ENCODE measurements around the gene GLG1.
A peak's percentile ranks its signal among the peaks of the same experiment; 100 is the strongest.

Gene GLG1

DNA sequence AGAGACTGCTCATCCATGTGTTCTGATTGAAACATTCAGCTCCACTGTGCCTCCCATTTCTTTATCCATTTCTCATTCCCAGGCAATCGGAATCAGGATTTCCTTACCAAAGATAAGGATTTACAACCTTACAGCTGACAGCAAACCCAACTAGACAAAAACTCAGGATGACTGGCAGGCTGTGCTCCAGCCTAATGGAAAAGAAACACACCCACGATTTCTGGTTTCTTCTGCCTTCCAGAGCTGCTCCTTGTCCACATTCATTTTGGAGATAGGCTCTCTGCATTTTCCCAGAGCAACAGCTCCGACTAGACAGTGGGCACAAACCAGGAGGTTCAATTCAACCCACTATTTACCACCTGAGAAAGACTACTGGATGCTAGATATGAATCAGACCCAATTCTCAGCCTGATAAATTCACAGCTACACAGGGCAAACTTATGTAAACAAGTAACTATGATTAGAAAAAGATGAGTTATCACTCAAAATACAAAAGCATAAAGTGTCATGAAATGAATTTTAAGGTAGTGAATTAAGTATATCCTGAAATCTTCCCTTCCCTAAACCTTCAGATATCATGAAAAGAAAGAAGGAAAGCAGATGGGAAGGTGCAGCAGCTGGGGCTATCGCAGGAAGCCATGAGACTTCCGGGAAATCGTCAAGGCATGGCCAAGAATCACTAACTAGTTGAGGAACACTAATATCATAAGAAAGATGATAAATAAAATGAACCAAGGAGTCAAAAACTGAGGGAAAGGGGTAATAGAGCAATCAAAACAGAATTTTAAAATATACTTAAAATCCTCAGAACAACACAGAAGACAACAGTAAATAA lies 140.8 kb downstream of the GLG1 start:
- Histone ChIP-seq H3K9me3 (ENCODE audit: low read length) (no peaks in the 10 kb centered on the region), H3K4me3 (ENCODE audit: low read depth in 1 of 2, low read length in 2 of 2) (no peak overlapping the region), H3K27me3 (ENCODE audit: control insufficient read depth in 1 of 2, insufficient read depth in 2 of 2, low read length in 2 of 2) (no peaks in the 10 kb centered on the region), H3K36me3 (ENCODE audit: insufficient read depth, low read length) (peaks cover 75% of the 10 kb centered on the region), H3K4me1 (ENCODE audit: insufficient read depth, low read length) (peaks cover 15% of the 10 kb centered on the region), H3K27ac (ENCODE audit: low read depth, low read length) (no peak overlapping the region), H3K9ac (ENCODE audit: low read length) (no peak overlapping the region)

DNA sequence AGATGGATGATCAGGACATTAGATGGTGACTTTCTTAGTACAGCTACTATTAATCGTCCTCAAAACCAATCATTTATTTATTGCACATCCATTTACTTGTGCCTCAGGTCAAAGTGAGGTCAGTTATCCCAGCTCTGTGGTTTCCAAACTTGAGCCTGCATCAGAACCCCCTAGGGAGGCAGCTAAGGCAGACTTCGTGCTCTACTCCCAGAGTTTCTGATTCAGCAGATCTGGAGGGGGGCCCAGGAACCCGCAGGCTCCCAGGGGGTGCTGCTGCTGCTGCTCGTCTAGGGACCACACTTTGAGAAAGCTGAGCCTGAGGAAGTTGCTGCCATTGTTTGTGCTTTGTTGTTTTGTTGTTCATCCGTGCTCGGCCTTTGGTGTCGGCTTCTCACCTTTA lies 141.6 kb downstream of the GLG1 start:
- Histone ChIP-seq H3K4me1 (ENCODE audit: insufficient read depth, low read length) (peaks cover 15% of the 10 kb centered on the region), H3K4me3 (ENCODE audit: low read depth in 1 of 2, low read length in 2 of 2) (no peak overlapping the region), H3K9ac (ENCODE audit: low read length) (no peak overlapping the region), H3K27me3 (ENCODE audit: control insufficient read depth in 1 of 2, insufficient read depth in 2 of 2, low read length in 2 of 2) (no peaks in the 10 kb centered on the region), H3K36me3 (ENCODE audit: insufficient read depth, low read length) (peaks cover 78% of the 10 kb centered on the region), H3K27ac (ENCODE audit: low read depth, low read length) (no peak overlapping the region), H3K9me3 (ENCODE audit: low read length) (no peaks in the 10 kb centered on the region)

DNA sequence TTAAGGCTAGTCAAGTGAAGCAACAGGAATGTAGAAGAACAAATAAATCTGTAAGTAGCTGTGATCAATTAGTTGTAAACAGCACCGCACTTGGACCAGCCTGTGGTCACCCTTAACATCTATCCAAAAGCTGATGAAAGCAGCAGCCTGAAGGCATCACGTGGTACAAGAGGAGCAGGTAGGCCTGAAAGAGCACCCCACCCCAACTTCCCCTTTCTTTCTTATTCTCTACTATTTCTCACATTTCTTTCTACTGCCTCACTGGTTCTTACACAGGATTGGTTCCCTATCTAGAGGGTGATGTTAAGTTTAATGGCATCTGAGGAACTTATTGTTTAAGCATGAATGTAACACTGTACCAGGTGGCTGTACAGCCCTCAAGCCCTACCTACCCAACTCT lies 143.0 kb downstream of the GLG1 start:
- Histone ChIP-seq H3K27me3 (ENCODE audit: control insufficient read depth in 1 of 2, insufficient read depth in 2 of 2, low read length in 2 of 2) (no peaks in the 10 kb centered on the region), H3K9ac (ENCODE audit: low read length) (no peak overlapping the region), H3K4me1 (ENCODE audit: insufficient read depth, low read length) (peaks cover 15% of the 10 kb centered on the region), H3K36me3 (ENCODE audit: insufficient read depth, low read length) (peaks cover 70% of the 10 kb centered on the region), H3K27ac (ENCODE audit: low read depth, low read length) (no peak overlapping the region), H3K4me3 (ENCODE audit: low read depth in 1 of 2, low read length in 2 of 2) (no peak overlapping the region), H3K9me3 (ENCODE audit: low read length) (no peaks in the 10 kb centered on the region)

DNA sequence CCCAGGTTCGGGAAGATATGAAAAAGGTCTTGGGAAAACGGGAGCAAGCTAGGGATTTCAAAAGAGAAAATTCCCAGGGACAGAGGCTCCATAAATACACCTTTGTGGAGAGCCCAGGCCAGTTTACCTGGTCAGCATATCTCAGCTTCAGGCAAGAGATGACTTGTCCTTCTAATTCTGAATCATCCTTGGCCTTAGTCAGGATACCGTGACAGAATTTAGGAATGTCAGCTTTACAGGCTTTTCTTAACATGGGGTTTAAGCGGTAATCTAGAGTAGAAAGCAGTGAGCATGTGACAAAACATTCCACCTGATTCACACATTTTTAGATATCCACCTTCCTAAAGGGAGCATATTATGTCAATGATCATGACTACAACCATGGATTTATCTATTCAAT lies 144.6 kb downstream of the GLG1 start:
- H3K27me3 ChIP-seq (ENCODE audit: control insufficient read depth in 1 of 2, insufficient read depth in 2 of 2, low read length in 2 of 2): no peaks in the 10 kb centered on the region
- H3K9me3 ChIP-seq (ENCODE audit: low read length): no peaks in the 10 kb centered on the region
- H3K9ac ChIP-seq (ENCODE audit: low read length): no peak overlapping the region
- no peak overlapping the region for H3K4me3 ChIP-seq (ENCODE audit: low read depth in 1 of 2, low read length in 2 of 2)
- H3K36me3 ChIP-seq (ENCODE audit: insufficient read depth, low read length): peaks cover 72% of the 10 kb centered on the region
- H3K4me1 ChIP-seq (ENCODE audit: insufficient read depth, low read length): peaks cover 15% of the 10 kb centered on the region
- H3K27ac ChIP-seq (ENCODE audit: low read depth, low read length): peak overlapping the region; percentile 30

DNA sequence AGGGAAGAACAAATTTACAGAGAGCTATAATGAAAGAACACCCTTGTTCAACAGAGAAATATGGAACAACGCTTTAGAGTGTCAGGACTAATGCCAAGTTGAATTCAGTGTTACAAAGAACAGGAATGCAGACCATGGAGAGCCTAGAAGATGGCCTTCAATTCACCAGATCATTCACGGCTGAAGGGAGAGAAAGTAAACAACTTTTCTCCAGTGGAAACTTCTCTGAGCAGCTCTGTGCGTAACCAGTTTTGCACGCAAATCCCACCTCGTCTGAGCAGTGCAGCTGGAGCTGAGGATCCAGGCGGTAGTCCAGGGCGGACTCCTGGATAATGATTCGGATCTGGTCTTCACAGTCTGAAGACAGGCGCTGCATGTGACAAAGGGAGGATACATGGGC lies 145.1 kb downstream of the GLG1 start:
- Histone ChIP-seq H3K4me3 (ENCODE audit: low read depth in 1 of 2, low read length in 2 of 2) (no peak overlapping the region), H3K27me3 (ENCODE audit: control insufficient read depth in 1 of 2, insufficient read depth in 2 of 2, low read length in 2 of 2) (no peaks in the 10 kb centered on the region), H3K9me3 (ENCODE audit: low read length) (no peaks in the 10 kb centered on the region), H3K27ac (ENCODE audit: low read depth, low read length) (no peak overlapping the region), H3K36me3 (ENCODE audit: insufficient read depth, low read length) (peaks cover 68% of the 10 kb centered on the region), H3K4me1 (ENCODE audit: insufficient read depth, low read length) (peaks cover 15% of the 10 kb centered on the region), H3K9ac (ENCODE audit: low read length) (no peak overlapping the region)

DNA sequence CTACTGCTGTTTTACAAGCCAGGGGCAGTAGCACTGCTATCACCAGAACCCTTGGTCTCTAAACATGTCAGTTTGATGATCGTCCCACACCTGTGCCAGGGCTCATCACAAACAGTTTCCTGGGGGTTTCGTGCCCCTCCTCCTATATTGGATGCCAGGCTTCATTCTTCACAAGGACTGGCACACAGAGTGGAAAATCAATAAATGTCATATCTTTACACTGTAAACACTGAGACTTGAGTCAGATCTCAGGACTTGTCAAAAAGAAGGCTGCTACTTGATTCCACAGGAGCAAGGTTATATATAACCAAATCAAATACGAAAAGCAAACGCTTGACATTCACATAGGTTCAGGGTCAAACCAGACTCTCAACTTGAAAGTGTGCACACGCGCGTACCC lies 146.4 kb downstream of the GLG1 start:
- Histone ChIP-seq H3K4me1 (ENCODE audit: insufficient read depth, low read length) (peaks cover 15% of the 10 kb centered on the region), H3K27ac (ENCODE audit: low read depth, low read length) (no peak overlapping the region), H3K4me3 (ENCODE audit: low read depth in 1 of 2, low read length in 2 of 2) (no peak overlapping the region), H3K9me3 (ENCODE audit: low read length) (no peaks in the 10 kb centered on the region), H3K27me3 (ENCODE audit: control insufficient read depth in 1 of 2, insufficient read depth in 2 of 2, low read length in 2 of 2) (no peaks in the 10 kb centered on the region), H3K36me3 (ENCODE audit: insufficient read depth, low read length) (peaks cover 68% of the 10 kb centered on the region), H3K9ac (ENCODE audit: low read length) (no peak overlapping the region)

DNA sequence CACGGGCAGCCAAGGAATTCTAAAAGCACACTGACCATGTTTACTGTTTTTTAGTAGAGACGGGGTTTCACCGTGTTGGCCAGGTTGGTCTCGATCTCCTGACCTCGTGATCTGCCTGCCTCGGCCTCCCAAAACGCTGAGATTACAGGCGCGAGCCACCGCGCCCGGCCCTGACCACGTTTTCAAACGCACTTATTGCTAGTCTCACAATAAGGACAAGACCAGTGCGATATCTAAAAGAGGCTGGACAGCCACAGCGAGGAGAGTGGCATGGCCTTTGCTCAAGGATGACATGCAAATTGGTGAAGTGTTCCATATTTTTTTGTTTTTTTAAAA lies 150.7 kb downstream of the GLG1 start:
- Histone ChIP-seq H3K4me1 (ENCODE audit: insufficient read depth, low read length) (no peaks in the 10 kb centered on the region), H3K27me3 (ENCODE audit: control insufficient read depth in 1 of 2, insufficient read depth in 2 of 2, low read length in 2 of 2) (no peaks in the 10 kb centered on the region), H3K36me3 (ENCODE audit: insufficient read depth, low read length) (peaks cover 62% of the 10 kb centered on the region), H3K27ac (ENCODE audit: low read depth, low read length) (no peak overlapping the region), H3K9ac (ENCODE audit: low read length) (no peak overlapping the region), H3K4me3 (ENCODE audit: low read depth in 1 of 2, low read length in 2 of 2) (no peak overlapping the region), H3K9me3 (ENCODE audit: low read length) (no peaks in the 10 kb centered on the region)

DNA sequence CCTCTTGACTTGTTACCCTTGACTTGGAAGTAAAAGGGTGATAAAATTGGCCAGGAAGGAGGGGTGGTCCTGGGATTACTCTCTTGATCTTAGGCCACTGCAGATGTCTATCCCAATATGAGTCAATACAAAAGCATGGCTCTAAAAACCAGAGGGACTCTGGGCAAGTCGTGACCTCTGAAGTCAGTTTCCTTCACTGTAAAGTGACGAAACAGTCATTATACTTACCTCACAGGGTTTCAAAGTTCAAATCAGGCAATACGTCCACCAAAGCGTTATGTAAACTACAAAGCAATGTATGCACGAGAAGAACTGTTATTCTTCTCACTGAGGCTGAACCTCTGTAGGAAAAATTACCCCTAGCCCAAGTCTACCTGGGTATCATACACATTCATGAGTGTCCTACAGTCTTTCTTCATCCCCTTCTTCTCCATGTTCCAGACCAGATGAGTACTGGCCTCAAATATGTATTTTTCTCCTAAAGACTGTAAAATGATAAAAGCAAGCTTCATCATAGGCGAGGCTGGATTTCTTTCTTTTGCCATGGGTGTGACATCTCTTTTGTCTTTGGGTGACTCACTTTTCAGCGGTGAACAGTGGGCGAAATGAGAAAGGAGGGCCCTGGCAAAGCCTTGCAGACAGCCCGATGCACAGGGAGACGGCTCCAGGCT lies 151.2 kb downstream of the GLG1 start:
- H3K4me1 ChIP-seq (ENCODE audit: insufficient read depth, low read length): no peaks in the 10 kb centered on the region
- no peak overlapping the region for H3K9ac ChIP-seq (ENCODE audit: low read length)
- H3K4me3 ChIP-seq (ENCODE audit: low read depth in 1 of 2, low read length in 2 of 2): no peak overlapping the region
- no peak overlapping the region for H3K27ac ChIP-seq (ENCODE audit: low read depth, low read length)
- H3K27me3 ChIP-seq (ENCODE audit: control insufficient read depth in 1 of 2, insufficient read depth in 2 of 2, low read length in 2 of 2): no peaks in the 10 kb centered on the region
- H3K36me3 ChIP-seq (ENCODE audit: insufficient read depth, low read length): peaks cover 61% of the 10 kb centered on the region
- H3K9me3 ChIP-seq (ENCODE audit: low read length): no peaks in the 10 kb centered on the region

DNA sequence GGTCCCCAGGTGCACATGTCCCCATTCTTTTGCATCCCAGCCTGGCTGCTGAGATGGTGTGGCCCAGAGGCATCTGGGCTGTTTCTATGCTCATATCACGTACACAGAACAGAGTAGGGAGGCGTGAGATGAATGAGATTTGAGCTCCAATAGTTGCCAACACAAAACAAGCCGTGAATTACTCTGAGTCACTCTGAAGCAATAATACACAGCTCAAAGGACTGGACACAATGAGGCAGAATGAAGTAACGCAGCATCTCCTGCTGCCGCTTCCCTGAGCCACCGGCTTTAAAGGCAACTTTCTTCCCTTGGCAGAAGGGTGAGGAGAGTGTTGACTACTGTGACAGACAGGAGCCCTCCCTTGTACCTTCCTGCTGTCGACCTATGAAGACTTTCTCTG lies 151.7 kb downstream of the GLG1 start:
- H3K4me1 ChIP-seq (ENCODE audit: insufficient read depth, low read length): peaks cover 1% of the 10 kb centered on the region
- no peak overlapping the region for H3K9ac ChIP-seq (ENCODE audit: low read length)
- no peak overlapping the region for H3K27ac ChIP-seq (ENCODE audit: low read depth, low read length)
- H3K27me3 ChIP-seq (ENCODE audit: control insufficient read depth in 1 of 2, insufficient read depth in 2 of 2, low read length in 2 of 2): no peaks in the 10 kb centered on the region
- no peak overlapping the region for H3K4me3 ChIP-seq (ENCODE audit: low read depth in 1 of 2, low read length in 2 of 2)
- H3K9me3 ChIP-seq (ENCODE audit: low read length): no peaks in the 10 kb centered on the region
- peaks cover 56% of the 10 kb centered on the region for H3K36me3 ChIP-seq (ENCODE audit: insufficient read depth, low read length)

DNA sequence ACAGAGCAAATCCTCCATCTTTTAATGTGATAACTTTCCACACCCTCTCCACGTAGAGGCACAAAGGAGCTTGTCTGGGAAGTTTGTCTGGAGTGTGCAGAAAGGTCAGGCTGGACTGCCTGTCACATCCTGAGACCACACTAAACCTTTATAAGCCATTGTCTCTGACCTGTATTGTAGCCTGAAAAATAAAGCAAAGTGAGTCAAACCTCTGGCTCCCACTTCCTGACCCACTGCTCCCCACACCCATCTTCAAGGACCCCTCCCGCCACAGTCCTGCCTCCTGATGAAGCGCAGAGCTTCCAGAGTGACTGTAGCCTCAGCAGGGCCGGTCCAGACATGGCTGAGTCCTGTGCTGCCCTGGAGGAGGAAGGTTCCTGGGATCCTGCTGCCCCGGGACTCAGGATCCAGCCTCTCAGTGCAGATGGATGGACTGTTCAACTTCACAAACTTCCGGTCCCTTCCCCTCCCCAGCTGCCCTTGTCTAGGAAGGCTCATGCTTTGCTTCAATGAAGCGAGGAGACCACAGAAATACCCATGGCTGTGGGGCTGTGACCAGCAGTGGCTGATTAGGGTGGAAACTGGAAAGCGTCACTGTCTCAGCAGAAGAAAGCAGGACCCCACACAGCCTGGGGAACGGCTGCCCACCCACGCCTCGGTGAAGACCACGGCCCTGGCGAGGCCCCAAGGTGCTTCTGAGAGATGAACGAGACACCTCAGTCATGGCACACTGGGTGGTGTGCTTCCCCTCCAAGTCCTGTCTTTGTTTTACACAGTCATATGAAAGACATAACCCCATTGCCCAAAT lies 154.8 kb downstream of the GLG1 start:
- H3K27me3 ChIP-seq (ENCODE audit: control insufficient read depth in 1 of 2, insufficient read depth in 2 of 2, low read length in 2 of 2): no peaks in the 10 kb centered on the region
- no peak overlapping the region for H3K4me3 ChIP-seq (ENCODE audit: low read depth in 1 of 2, low read length in 2 of 2)

DNA sequence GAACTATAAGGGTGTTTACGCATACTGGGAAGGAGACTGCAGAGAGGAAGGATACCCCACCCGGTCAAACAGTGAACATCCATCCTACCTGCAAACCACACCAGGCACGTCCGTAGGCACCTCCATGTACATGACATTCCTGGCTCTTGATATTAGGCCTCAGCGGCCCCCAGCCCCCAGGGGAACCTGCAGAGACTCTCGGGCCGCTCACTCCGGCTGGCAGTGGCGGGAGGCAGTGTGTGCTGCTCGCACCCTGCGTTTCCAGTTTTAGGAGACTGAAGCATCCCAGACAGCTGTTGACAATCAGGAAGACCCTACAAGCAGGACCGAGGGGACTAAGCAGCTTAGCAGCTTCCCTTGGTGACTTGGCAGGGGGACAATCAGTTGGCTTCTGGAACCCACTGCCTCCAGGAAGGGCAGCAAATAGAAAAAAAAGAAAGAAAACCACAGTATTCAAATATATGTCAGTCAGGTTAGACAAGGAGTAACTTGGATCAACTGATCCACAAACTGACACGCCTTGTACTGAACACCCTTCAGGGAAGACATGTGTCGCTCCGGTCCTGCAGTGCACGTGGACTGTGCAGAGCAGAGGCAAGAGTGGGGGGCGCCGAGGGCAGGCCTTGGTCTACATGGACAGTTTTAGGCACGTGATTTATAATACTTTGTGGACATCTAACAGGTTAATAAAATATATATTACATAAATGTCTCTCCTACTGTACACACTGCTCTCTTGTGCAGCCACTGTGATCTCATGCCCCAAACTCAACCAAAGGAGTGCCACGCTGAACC lies 155.8 kb downstream of the GLG1 start:
- H3K36me3 ChIP-seq (ENCODE audit: insufficient read depth, low read length): peaks cover 43% of the 10 kb centered on the region
- H3K27me3 ChIP-seq (ENCODE audit: control insufficient read depth in 1 of 2, insufficient read depth in 2 of 2, low read length in 2 of 2): no peaks in the 10 kb centered on the region
- H3K9me3 ChIP-seq (ENCODE audit: low read length): no peaks in the 10 kb centered on the region
- no peak overlapping the region for H3K9ac ChIP-seq (ENCODE audit: low read length)
- no peak overlapping the region for H3K4me3 ChIP-seq (ENCODE audit: low read depth in 1 of 2, low read length in 2 of 2)
- no peak overlapping the region for H3K27ac ChIP-seq (ENCODE audit: low read depth, low read length)
- peaks cover 13% of the 10 kb centered on the region for H3K4me1 ChIP-seq (ENCODE audit: insufficient read depth, low read length)

More for the DNA sequence above, 154.8 kb downstream of the GLG1 start:
- Histone ChIP-seq H3K36me3 (ENCODE audit: insufficient read depth, low read length) (peaks cover 44% of the 10 kb centered on the region), H3K4me1 (ENCODE audit: insufficient read depth, low read length) (peaks cover 13% of the 10 kb centered on the region), H3K27ac (ENCODE audit: low read depth, low read length) (no peak overlapping the region), H3K9ac (ENCODE audit: low read length) (no peak overlapping the region), H3K9me3 (ENCODE audit: low read length) (no peaks in the 10 kb centered on the region)
